Left lung (tissue), 10 donors: ENCODE data around the gene KLHL3. TPM values are rescaled to one million over a fixed set of nuclear protein-coding genes. Genes with fewer than 3 reads are reported as not detected.

Source experiments
- ATAC-seq: fragments of 200-7000 bp; cut with Tn5 transposase; one replicate; pipeline ENCODE4 v1.9.1; 2020; ENCODE audit warnings: moderate library complexity
- DNase-seq, 4 donors: peaks; one replicate each; pipeline ENCODE4 v3.0.0-alpha.2; 2013 to 2020
- H3K27ac ChIP-seq, 2 donors: fragments of 200-600 bp; sonication (generic) in 1 of 2; one replicate each; pipeline versions ENCODE4 v1.5.0 to v1.8.0; 2020 to 2021
- H3K27me3 ChIP-seq, 2 donors: fragments of 200-600 bp; sonication (generic) in 1 of 2; one replicate each; pipeline versions ENCODE4 v1.5.0 to v1.8.0; 2020 to 2021
- H3K36me3 ChIP-seq, 2 donors: fragments of 200-600 bp; sonication (generic) in 1 of 2; one replicate each; pipeline versions ENCODE4 v1.5.0 to v1.8.0; 2020 to 2021
- H3K4me1 ChIP-seq, 2 donors: fragments of 200-600 bp; one replicate each; pipeline ENCODE4 v1.8.0; 2021
- H3K4me3 ChIP-seq, 2 donors: fragments of 200-600 bp; sonication (generic) in 1 of 2; one replicate each; pipeline versions ENCODE4 v1.5.0 to v1.8.0; 2020 to 2021; ENCODE audit warnings: mild to moderate bottlenecking in 1 of 2
- H3K9me3 ChIP-seq, 2 donors: fragments of 200-600 bp; sonication (generic) in 1 of 2; one replicate each; pipeline versions ENCODE4 v1.5.0 to v1.8.0; 2020 to 2021
- CTCF ChIP-seq, 2 donors: fragments of 200-600 bp; sonication (generic) in 1 of 2; IDR thresholded peaks; one replicate each; pipeline versions ENCODE4 v1.5.0 to v1.8.0; 2021; ENCODE audit warnings: antibody characterized with exemption in 2 of 2
- intact Hi-C, 2 donors: fragments of 100-400 bp; cut with DNase I; formaldehyde crosslinking; loops; one replicate each; pipeline versions ENCODE4 v1.11.2 to v1.14.2; 2022
- polyA plus RNA-seq, 6 donors: library from polyadenylated mRNA; unstranded; fragments of 120-200 nt; gene quantifications; one replicate each; pipeline ENCODE4 v1.2.1, GENCODE V29; 2013; ENCODE audit not compliant: insufficient read length in 6 of 6
- total RNA-seq, 2 donors: library from RNA; stranded (reverse); fragmentation: NEBNext Ultra II Directional; extraction: Animal tissue kit (Norgen Biotek cat#: 25700); gene quantifications; one replicate each; pipeline ENCODE4 v1.2.1, GENCODE V29; 2021
- donor health status: DM: no; HTN: yes; CAD: no.
- donor health status: DM: no; HTN: no; CAD: no.

KLHL3 gene
- total and polyA plus RNA-seq, 8 donors, result 5.4 to 35.7 (median 29.7) TPM

- H3K36me3 ChIP-seq, result no peaks in the 10 kb centered on the region
- H3K27ac ChIP-seq, result no peak overlapping the region
- no peak for TF ChIP-seq CTCF (IDR thresholded peaks at IDR 0.05)
- ATAC-seq (no peak), DNase-seq (no peak)
- no peaks in the 10 kb centered on the region for H3K4me1 ChIP-seq
- H3K4me3 ChIP-seq, result no peak overlapping the region
- intact Hi-C loops, result no loop called here
- H3K27me3 ChIP-seq, result no peaks in the 10 kb centered on the region
- peaks cover 0 to 10% of the 10 kb centered on the region in 2 donors for H3K9me3 ChIP-seq
Measured at GRCh38 chr5:137712139-137712667, 23.7 kb downstream of the KLHL3 start.

- intact Hi-C loops, result no loop called here
- no peak for TF ChIP-seq CTCF (IDR thresholded peaks at IDR 0.05)
- ATAC-seq, result no peak
Measured at GRCh38 chr5:137710086-137710485, 25.8 kb downstream of the KLHL3 start.

GRCh38 chr5:137708796-137709559 is 26.9 kb downstream of the KLHL3 start:
- Histone ChIP-seq H3K27me3 (no peaks in the 10 kb centered on the region), H3K4me3 (no peak overlapping the region), H3K36me3 (no peaks in the 10 kb centered on the region), H3K27ac (no peak overlapping the region), H3K9me3 (peaks cover 0 to 10% of the 10 kb centered on the region in 2 donors), H3K4me1 (no peaks in the 10 kb centered on the region)
- ATAC-seq, result no peak
- no peak for TF ChIP-seq CTCF (IDR thresholded peaks at IDR 0.05)
- no peak for DNase-seq
- intact Hi-C loops, result no loop called here

More at GRCh38 chr5:137710086-137710485, 25.8 kb downstream of the KLHL3 start:
- Histone ChIP-seq H3K4me3 (no peak overlapping the region), H3K4me1 (no peaks in the 10 kb centered on the region), H3K36me3 (no peaks in the 10 kb centered on the region), H3K27ac (no peak overlapping the region), H3K27me3 (no peaks in the 10 kb centered on the region), H3K9me3 (peaks cover 0 to 10% of the 10 kb centered on the region in 2 donors)
- no peak for DNase-seq

GRCh38 chr5:137708062-137708461 is 27.8 kb downstream of the KLHL3 start:
- Histone ChIP-seq H3K9me3 (peaks cover 0 to 3% of the 10 kb centered on the region in 2 donors), H3K4me3 (no peak overlapping the region), H3K27ac (no peak overlapping the region), H3K36me3 (no peaks in the 10 kb centered on the region), H3K4me1 (no peaks in the 10 kb centered on the region), H3K27me3 (no peaks in the 10 kb centered on the region)
- TF ChIP-seq CTCF (IDR thresholded peaks at IDR 0.05), result no peak
- intact Hi-C loops, result no loop called here
- no peak for ATAC-seq
- DNase-seq, result no peak

GRCh38 chr5:137706841-137707240 is 29.0 kb downstream of the KLHL3 start:
- H3K36me3 ChIP-seq, result no peaks in the 10 kb centered on the region
- no peak overlapping the region for H3K27ac ChIP-seq
- intact Hi-C loops, result no loop called here
- ATAC-seq (no peak), DNase-seq (no peak)
- no peak for TF ChIP-seq CTCF (IDR thresholded peaks at IDR 0.05)
- H3K4me1 ChIP-seq, result no peaks in the 10 kb centered on the region
- no peaks in the 10 kb centered on the region for H3K9me3 ChIP-seq
- no peaks in the 10 kb centered on the region for H3K27me3 ChIP-seq
- H3K4me3 ChIP-seq, result no peak overlapping the region
